ENCODE results near the gene RTN1.

RTN1 gene

GRCh38 chr14:59900556-59900955, 30.0 kb upstream of the RTN1 start:
- Histone ChIP-seq H3K9ac (no peak overlapping the region), H3K4me2 (no peak overlapping the region), H4K20me1 (no peaks in the 10 kb centered on the region), H3K27me3 (no peaks in the 10 kb centered on the region), H3K4me3 (no peak overlapping the region), H3K27ac (no peak overlapping the region), H3K4me1 (no peaks in the 10 kb centered on the region), H3K36me3 (no peaks in the 10 kb centered on the region), H3K9me3 (peaks cover 2% of the 10 kb centered on the region; the same call in 1 of the 2 replicates)
- no peak for TF ChIP-seq Cebpa-rat (IDR thresholded peaks at IDR 0.05)

- TF ChIP-seq Cebpa-rat (IDR thresholded peaks at IDR 0.05): no peak
- H3K36me3 ChIP-seq: no peaks in the 10 kb centered on the region
- no peaks in the 10 kb centered on the region for H3K27me3 ChIP-seq
Observed at GRCh38 chr14:59897757-59898383, 27.3 kb upstream of the RTN1 start.

GRCh38 chr14:59895721-59896120, 25.1 kb upstream of the RTN1 start:
- no peak overlapping the region for H3K9ac ChIP-seq
- H3K27me3 ChIP-seq: no peaks in the 10 kb centered on the region
- H3K9me3 ChIP-seq: no peaks in the 10 kb centered on the region
- H3K27ac ChIP-seq: no peak overlapping the region
- H3K4me2 ChIP-seq: no peak overlapping the region
- H4K20me1 ChIP-seq: no peaks in the 10 kb centered on the region
- H3K4me3 ChIP-seq: no peak overlapping the region
- H3K4me1 ChIP-seq: no peaks in the 10 kb centered on the region
- H3K36me3 ChIP-seq: no peaks in the 10 kb centered on the region
- TF ChIP-seq Cebpa-rat (IDR thresholded peaks at IDR 0.05): no peak

More at GRCh38 chr14:59897757-59898383, 27.3 kb upstream of the RTN1 start:
- Histone ChIP-seq H3K4me1 (no peaks in the 10 kb centered on the region), H4K20me1 (no peaks in the 10 kb centered on the region), H3K27ac (no peak overlapping the region), H3K9me3 (peaks cover 2% of the 10 kb centered on the region; the same call in 1 of the 2 replicates), H3K4me3 (no peak overlapping the region), H3K9ac (no peak overlapping the region), H3K4me2 (no peak overlapping the region)

GRCh38 chr14:59890676-59891075, 20.1 kb upstream of the RTN1 start:
- TF ChIP-seq Cebpa-rat (IDR thresholded peaks at IDR 0.05): no peak
- Histone ChIP-seq H4K20me1 (no peaks in the 10 kb centered on the region), H3K4me1 (no peaks in the 10 kb centered on the region), H3K9me3 (no peaks in the 10 kb centered on the region), H3K9ac (no peak overlapping the region), H3K27ac (no peak overlapping the region), H3K4me2 (no peak overlapping the region), H3K27me3 (no peaks in the 10 kb centered on the region), H3K36me3 (no peaks in the 10 kb centered on the region), H3K4me3 (no peak overlapping the region)

GRCh38 chr14:59882957-59883356, 12.4 kb upstream of the RTN1 start:
- H3K27ac ChIP-seq: no peak overlapping the region
- no peaks in the 10 kb centered on the region for H3K36me3 ChIP-seq
- H4K20me1 ChIP-seq: no peaks in the 10 kb centered on the region
- TF ChIP-seq Cebpa-rat (IDR thresholded peaks at IDR 0.05): no peak
- H3K9ac ChIP-seq: no peak overlapping the region
- H3K4me1 ChIP-seq: no peaks in the 10 kb centered on the region
- H3K27me3 ChIP-seq: no peaks in the 10 kb centered on the region
- H3K4me2 ChIP-seq: no peak overlapping the region
- no peaks in the 10 kb centered on the region for H3K9me3 ChIP-seq
- no peak overlapping the region for H3K4me3 ChIP-seq

- H3K9me3 ChIP-seq: no peaks in the 10 kb centered on the region
- peak overlapping the region; percentile 77 for H3K9ac ChIP-seq
- TF ChIP-seq Cebpa-rat (IDR thresholded peaks at IDR 0.05): no peak
- peaks cover 17% of the 10 kb centered on the region for H3K27me3 ChIP-seq
- H3K4me1 ChIP-seq: peaks cover 13% of the 10 kb centered on the region
- no peaks in the 10 kb centered on the region for H4K20me1 ChIP-seq
- H3K36me3 ChIP-seq: no peaks in the 10 kb centered on the region
- peak overlapping the region; percentile 98 for H3K4me2 ChIP-seq
- no peak overlapping the region for H3K27ac ChIP-seq
- peak overlapping the region; percentile 86 for H3K4me3 ChIP-seq
Observed at GRCh38 chr14:59871166-59871495, 555 bp upstream of the RTN1 start.

GRCh38 chr14:59869381-59870255, 958 bp downstream of the RTN1 start:
- TF ChIP-seq Cebpa-rat (IDR thresholded peaks at IDR 0.05): no peak
- Histone ChIP-seq H3K36me3 (no peaks in the 10 kb centered on the region), H3K4me3 (peak overlapping the region; percentile 86), H3K9ac (peak overlapping the region; percentile 77), H3K4me2 (peak overlapping the region; percentile 98), H3K27me3 (peaks cover 17% of the 10 kb centered on the region), H3K27ac (0 out of 2 replicates have a peak overlapping the region, but pooled peaks have one; percentile 61), H3K9me3 (no peaks in the 10 kb centered on the region), H3K4me1 (peaks cover 13% of the 10 kb centered on the region), H4K20me1 (no peaks in the 10 kb centered on the region)

GRCh38 chr14:59868021-59868420, 2.6 kb downstream of the RTN1 start:
- peaks cover 13% of the 10 kb centered on the region for H3K4me1 ChIP-seq
- H3K4me2 ChIP-seq: no peak overlapping the region
- H4K20me1 ChIP-seq: no peaks in the 10 kb centered on the region
- no peaks in the 10 kb centered on the region for H3K36me3 ChIP-seq
- no peaks in the 10 kb centered on the region for H3K9me3 ChIP-seq
- H3K4me3 ChIP-seq: no peak overlapping the region
- no peak overlapping the region for H3K9ac ChIP-seq
- TF ChIP-seq Cebpa-rat (IDR thresholded peaks at IDR 0.05): no peak
- no peak overlapping the region for H3K27ac ChIP-seq
- peaks cover 17% of the 10 kb centered on the region for H3K27me3 ChIP-seq

GRCh38 chr14:59863806-59864525, 6.6 kb downstream of the RTN1 start:
- H3K4me3 ChIP-seq: no peak overlapping the region
- TF ChIP-seq Cebpa-rat (IDR thresholded peaks at IDR 0.05): no peak
- no peak overlapping the region for H3K27ac ChIP-seq
- H4K20me1 ChIP-seq: no peaks in the 10 kb centered on the region
- no peaks in the 10 kb centered on the region for H3K27me3 ChIP-seq
- H3K9ac ChIP-seq: no peak overlapping the region
- H3K9me3 ChIP-seq: peaks cover 28% of the 10 kb centered on the region
- no peaks in the 10 kb centered on the region for H3K36me3 ChIP-seq
- no peaks in the 10 kb centered on the region for H3K4me1 ChIP-seq
- no peak overlapping the region for H3K4me2 ChIP-seq

GRCh38 chr14:59857328-59857727, 13.2 kb downstream of the RTN1 start:
- Histone ChIP-seq H3K4me1 (no peaks in the 10 kb centered on the region), H3K27me3 (no peaks in the 10 kb centered on the region), H3K9me3 (peaks cover 30% of the 10 kb centered on the region), H4K20me1 (no peaks in the 10 kb centered on the region), H3K4me3 (no peak overlapping the region), H3K4me2 (no peak overlapping the region), H3K36me3 (no peaks in the 10 kb centered on the region), H3K9ac (no peak overlapping the region), H3K27ac (no peak overlapping the region)
- no peak for TF ChIP-seq Cebpa-rat (IDR thresholded peaks at IDR 0.05)

Measured in BLaER1 (cell line).